Measurements from ENCODE around the gene NPTXR.

The NPTXR gene

DNA sequence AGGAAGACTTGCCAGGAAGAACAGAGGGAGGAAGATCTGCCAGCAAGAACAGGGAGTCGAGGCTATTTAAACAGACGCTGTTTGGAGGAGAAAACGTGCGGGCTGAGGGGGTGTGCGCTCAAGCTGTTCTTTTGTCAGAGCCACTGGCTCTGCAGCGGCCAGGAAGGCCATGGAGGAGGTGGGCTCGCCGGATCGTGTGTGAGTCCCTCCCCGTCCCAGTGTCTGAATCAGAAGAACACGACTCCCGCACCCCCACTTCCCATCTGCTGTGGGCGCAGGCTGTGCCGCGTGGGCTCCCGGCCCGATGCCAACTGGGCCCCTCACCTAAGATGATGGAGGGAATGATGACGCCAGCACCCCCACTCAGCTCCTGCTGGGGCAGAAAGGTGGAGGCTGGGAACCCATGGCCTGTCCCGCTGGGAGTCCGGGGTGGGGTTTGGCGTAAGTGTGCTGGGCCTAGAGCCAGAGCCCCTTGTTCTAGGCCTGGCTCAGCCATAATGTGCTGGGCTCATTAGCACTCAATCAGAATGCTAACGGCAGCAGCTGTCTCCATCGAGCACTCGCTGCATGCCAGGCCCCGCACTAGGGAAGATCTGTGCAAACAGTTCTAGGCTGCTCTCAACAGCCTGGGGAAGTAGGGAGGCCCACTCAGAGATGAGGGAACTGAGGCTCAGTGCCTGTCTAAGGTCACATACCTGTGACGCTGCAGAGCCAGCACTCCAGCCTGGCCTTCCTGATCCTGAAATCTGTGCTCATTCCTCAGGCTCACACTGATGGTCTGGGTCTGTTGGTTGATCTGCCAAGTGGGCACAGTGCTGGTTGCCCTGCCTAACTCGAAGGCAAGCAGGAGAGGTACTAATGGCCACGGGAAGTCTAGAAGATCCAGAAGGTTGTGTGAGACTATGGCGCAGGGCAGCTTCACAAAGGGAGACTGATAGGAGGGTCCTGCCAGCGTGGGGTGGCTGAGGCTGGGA, 11.5 kb downstream of the NPTXR start:
- H3K9me3 ChIP-seq (ENCODE audit: control insufficient read depth, low read length) = no peaks in the 10 kb centered on the region
- H3K36me3 ChIP-seq (ENCODE audit: control insufficient read depth, insufficient read depth, low read length) = no peaks in the 10 kb centered on the region
- no peak overlapping the region for H3K4me3 ChIP-seq (ENCODE audit: low read length)
- no peaks in the 10 kb centered on the region for H3K4me1 ChIP-seq (ENCODE audit: control insufficient read depth, insufficient read depth, low read length)
- peaks cover 4% of the 10 kb centered on the region for H3K27me3 ChIP-seq (ENCODE audit: control insufficient read depth, insufficient read depth, low read length)
- no peak overlapping the region for H3K9ac ChIP-seq (ENCODE audit: low read length)

DNA sequence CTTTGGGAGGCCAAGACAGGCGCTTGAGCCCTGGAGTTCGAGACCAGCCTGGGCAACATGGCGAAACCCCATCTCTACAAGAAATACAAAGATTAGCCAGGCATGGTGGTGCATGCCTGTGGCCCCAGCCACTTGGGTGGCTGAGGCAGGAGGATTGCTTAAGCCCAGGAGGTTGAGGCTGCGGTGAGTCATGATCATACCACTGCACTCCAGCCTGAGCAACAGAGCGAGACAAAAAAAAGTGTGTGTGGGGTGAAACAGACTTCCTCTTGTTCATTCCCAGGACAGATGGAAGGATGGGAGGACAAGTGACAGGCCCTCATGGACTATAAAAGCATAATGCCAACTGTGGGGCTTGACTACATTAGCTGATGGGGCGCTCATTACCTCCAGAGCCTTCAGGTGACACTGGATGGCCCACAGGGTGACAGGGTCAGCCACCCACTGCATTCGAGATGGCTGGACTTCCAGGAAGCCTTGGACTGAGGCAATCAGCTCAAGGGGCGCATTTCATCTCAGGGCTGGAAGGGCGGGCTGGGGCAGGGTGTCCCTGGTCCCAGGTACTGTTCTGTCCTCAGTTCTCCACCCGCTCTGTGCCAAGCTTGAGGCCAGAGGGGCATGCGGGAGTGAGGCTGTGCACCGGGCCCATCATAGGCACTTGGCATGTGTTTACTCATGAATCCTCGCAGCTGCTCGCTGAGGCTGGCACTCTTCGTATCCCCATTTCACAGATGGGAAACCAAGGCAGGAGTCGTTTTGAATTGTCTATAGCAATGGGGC, 12.5 kb downstream of the NPTXR start:
- H3K9me3 ChIP-seq (ENCODE audit: control insufficient read depth, low read length) = no peaks in the 10 kb centered on the region
- peaks cover 4% of the 10 kb centered on the region for H3K27me3 ChIP-seq (ENCODE audit: control insufficient read depth, insufficient read depth, low read length)
- H3K9ac ChIP-seq (ENCODE audit: low read length) = no peak overlapping the region
- H3K36me3 ChIP-seq (ENCODE audit: control insufficient read depth, insufficient read depth, low read length) = no peaks in the 10 kb centered on the region
- no peaks in the 10 kb centered on the region for H3K4me1 ChIP-seq (ENCODE audit: control insufficient read depth, insufficient read depth, low read length)
- no peak overlapping the region for H3K4me3 ChIP-seq (ENCODE audit: low read length)

DNA sequence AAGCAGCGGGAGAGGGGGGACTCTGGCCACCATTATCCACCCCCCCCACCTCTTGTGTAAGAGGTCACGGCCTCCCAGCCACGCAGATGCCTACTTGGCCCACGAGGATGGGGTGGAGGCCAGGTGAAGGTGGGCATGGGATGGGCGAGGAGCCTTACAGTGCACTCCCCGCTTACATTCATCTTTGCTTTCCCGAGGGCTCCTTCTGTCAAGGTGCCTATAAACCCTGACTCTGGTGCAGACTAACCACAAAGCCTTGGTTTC, 13.1 kb downstream of the NPTXR start:
- H3K4me3 ChIP-seq (ENCODE audit: low read length) = no peak overlapping the region

DNA sequence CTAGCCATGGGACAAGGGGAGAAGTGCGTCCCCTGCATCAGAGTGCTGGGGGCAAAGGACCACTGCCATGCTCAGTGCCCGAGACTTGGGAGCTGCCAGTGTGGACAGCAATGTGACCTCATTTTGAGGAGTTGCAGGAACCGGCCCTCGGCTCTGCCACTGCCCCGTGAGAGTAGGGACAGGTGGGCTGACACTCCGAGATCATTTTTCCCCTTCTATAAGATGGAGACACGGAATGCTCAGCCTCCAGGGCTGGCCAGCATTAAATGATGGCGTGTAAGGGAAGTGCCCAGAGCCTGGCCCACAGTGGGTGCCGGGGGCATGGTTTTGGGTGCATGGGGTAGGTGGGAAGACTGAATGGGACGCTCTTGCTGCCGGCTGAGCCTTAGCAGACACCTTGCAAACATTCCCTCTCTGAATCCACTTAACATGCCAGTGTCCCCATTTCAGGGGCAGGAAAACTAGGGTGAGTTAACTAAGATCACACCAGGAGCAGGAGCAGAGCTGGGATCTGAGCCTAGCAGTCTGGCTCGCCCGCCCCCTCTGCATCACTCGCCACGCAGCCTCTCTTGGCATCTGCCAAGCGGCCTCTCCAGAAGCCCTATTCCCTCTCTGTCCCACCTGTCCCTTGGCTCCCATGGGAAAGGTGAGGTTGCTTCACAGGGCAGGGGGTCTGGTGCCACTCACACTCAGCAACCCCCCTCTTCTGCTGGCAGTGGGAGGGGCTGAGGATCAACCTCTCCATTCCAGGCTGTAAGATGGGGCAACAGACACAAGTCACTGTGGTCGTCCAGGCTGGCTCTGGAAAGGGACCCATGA, 13.6 kb downstream of the NPTXR start:
- no peaks in the 10 kb centered on the region for H3K4me1 ChIP-seq (ENCODE audit: control insufficient read depth, insufficient read depth, low read length)
- peaks cover 2% of the 10 kb centered on the region for H3K27me3 ChIP-seq (ENCODE audit: control insufficient read depth, insufficient read depth, low read length)
- H3K9ac ChIP-seq (ENCODE audit: low read length) = no peak overlapping the region
- no peaks in the 10 kb centered on the region for H3K36me3 ChIP-seq (ENCODE audit: control insufficient read depth, insufficient read depth, low read length)
- H3K4me3 ChIP-seq (ENCODE audit: low read length) = no peak overlapping the region
- no peaks in the 10 kb centered on the region for H3K9me3 ChIP-seq (ENCODE audit: control insufficient read depth, low read length)

More for the DNA sequence above, 13.1 kb downstream of the NPTXR start:
- Histone ChIP-seq H3K27me3 (ENCODE audit: control insufficient read depth, insufficient read depth, low read length) (peaks cover 4% of the 10 kb centered on the region), H3K36me3 (ENCODE audit: control insufficient read depth, insufficient read depth, low read length) (no peaks in the 10 kb centered on the region), H3K4me1 (ENCODE audit: control insufficient read depth, insufficient read depth, low read length) (no peaks in the 10 kb centered on the region), H3K9me3 (ENCODE audit: control insufficient read depth, low read length) (no peaks in the 10 kb centered on the region), H3K9ac (ENCODE audit: low read length) (no peak overlapping the region)

DNA sequence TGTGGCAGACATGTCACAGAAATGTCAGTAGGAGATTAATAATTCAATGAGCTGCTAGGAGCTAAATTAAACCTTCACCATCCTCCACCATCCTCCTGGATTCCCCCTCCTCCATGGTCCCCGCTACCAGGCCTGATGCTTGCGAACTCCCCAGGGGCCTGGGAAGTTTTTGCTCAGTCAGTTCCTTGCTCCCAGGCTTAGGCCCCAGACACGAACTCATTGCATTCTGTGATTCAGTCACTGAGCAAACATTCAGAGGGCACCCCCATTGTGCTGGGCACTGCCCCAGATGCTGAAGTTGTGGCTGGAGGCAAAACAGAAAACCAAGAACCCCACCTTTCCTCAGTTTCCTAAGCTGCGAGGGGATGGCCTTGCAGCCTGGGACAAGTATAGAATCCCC, 14.3 kb downstream of the NPTXR start:
- no peaks in the 10 kb centered on the region for H3K4me1 ChIP-seq (ENCODE audit: control insufficient read depth, insufficient read depth, low read length)
- no peak overlapping the region for H3K4me3 ChIP-seq (ENCODE audit: low read length)

DNA sequence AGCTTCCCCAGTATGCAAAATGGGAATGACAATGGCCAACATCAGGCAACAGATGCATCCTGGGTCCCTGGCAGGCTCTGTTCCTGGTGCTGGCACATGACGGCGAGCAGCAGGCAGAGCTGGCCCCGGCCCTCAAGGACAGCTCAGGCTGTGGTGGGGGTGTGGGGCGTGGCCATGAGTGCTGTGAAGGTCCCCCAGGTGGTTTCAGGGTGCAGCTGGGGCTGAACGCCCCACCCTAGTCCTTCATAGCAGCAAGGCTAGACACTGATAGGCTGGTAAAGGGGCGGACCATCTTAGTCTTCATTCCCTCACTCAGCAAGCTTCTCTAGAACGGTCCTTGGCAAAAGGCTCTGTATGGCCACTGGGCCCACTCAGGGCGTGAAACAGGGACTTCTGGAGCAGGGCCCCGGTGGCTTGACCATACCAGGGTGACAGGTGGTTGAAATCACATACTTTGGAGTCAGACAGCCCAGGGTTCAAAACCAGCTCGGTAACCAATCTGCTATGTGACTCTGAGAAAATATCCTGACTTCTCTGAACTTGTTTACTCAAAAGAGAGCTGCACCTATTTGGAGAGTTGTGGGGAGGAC, 15.1 kb downstream of the NPTXR start:
- Histone ChIP-seq H3K4me1 (ENCODE audit: control insufficient read depth, insufficient read depth, low read length) (no peaks in the 10 kb centered on the region), H3K9me3 (ENCODE audit: control insufficient read depth, low read length) (no peaks in the 10 kb centered on the region), H3K27me3 (ENCODE audit: control insufficient read depth, insufficient read depth, low read length) (no peaks in the 10 kb centered on the region), H3K9ac (ENCODE audit: low read length) (no peak overlapping the region), H3K36me3 (ENCODE audit: control insufficient read depth, insufficient read depth, low read length) (no peaks in the 10 kb centered on the region), H3K4me3 (ENCODE audit: low read length) (no peak overlapping the region)

More for the DNA sequence above, 14.3 kb downstream of the NPTXR start:
- Histone ChIP-seq H3K27me3 (ENCODE audit: control insufficient read depth, insufficient read depth, low read length) (no peaks in the 10 kb centered on the region), H3K9me3 (ENCODE audit: control insufficient read depth, low read length) (no peaks in the 10 kb centered on the region), H3K9ac (ENCODE audit: low read length) (no peak overlapping the region), H3K36me3 (ENCODE audit: control insufficient read depth, insufficient read depth, low read length) (no peaks in the 10 kb centered on the region)

DNA sequence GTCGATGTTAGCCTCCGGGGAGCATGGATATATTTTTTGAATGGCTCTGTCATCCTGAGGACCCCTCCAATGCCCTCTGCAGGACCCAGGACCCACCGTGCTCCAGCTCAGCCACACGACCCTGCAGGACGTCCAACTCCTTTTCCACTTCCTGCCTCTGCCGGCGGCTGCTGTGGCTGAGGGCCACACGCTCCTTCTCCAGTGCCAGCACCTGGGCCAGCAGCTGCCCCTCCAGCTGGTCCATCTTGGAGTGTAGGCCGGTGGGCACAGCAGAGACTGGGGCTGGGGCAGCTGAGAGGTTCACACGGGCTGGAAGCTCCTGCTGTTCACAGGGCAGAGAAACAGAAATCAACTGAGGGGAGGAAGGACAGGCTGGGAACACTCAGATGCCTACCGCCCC, 15.6 kb downstream of the NPTXR start:
- H3K4me3 ChIP-seq (ENCODE audit: low read length) = no peak overlapping the region
- no peaks in the 10 kb centered on the region for H3K27me3 ChIP-seq (ENCODE audit: control insufficient read depth, insufficient read depth, low read length)
- H3K9me3 ChIP-seq (ENCODE audit: control insufficient read depth, low read length) = no peaks in the 10 kb centered on the region
- no peak overlapping the region for H3K9ac ChIP-seq (ENCODE audit: low read length)
- no peaks in the 10 kb centered on the region for H3K36me3 ChIP-seq (ENCODE audit: control insufficient read depth, insufficient read depth, low read length)
- H3K4me1 ChIP-seq (ENCODE audit: control insufficient read depth, insufficient read depth, low read length) = no peaks in the 10 kb centered on the region

DNA sequence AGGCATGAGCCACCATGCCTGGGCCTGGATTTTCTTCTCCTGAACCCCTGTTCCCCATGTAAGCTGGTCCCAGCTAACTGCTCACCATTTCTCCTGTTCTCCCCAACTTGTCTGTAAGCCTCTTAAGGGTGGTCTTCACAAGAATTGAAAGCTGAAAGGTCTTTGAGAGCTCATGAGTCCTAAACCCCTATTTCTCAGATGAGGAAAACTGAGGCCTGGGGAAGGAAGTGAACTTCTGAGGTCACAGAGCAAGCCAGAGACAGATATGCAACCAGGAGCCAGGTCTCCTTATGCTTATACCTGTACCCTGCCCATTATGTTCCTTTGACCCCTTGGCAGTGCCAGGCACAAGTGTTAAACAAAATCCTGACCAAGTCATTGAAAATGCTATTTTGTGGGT, 16.3 kb downstream of the NPTXR start:
- no peak overlapping the region for H3K9ac ChIP-seq (ENCODE audit: low read length)
- no peaks in the 10 kb centered on the region for H3K9me3 ChIP-seq (ENCODE audit: control insufficient read depth, low read length)
- no peaks in the 10 kb centered on the region for H3K4me1 ChIP-seq (ENCODE audit: control insufficient read depth, insufficient read depth, low read length)
- no peak overlapping the region for H3K4me3 ChIP-seq (ENCODE audit: low read length)
- H3K36me3 ChIP-seq (ENCODE audit: control insufficient read depth, insufficient read depth, low read length) = no peaks in the 10 kb centered on the region
- no peaks in the 10 kb centered on the region for H3K27me3 ChIP-seq (ENCODE audit: control insufficient read depth, insufficient read depth, low read length)

DNA sequence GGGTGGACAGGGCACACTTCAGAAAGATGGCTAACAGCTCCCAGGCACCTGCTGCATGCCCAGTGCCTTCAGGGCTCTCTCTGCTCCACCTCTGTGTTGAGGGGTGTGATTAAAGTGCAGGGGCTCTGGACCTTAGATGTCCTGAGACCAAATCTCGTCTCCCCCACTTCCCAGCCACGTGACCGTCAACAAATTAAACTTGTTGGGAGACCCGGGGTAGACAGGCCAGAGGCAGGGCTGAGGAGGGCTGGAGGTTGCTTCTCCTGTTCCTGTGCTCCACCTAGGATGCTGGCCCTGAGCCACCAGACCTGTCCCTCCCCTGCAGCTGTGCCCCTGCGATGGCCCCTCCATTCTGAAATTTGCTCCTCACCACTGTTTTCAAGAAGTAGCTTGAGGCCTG, 17.0 kb downstream of the NPTXR start:
- Histone ChIP-seq H3K36me3 (ENCODE audit: control insufficient read depth, insufficient read depth, low read length) (no peaks in the 10 kb centered on the region), H3K9me3 (ENCODE audit: control insufficient read depth, low read length) (no peaks in the 10 kb centered on the region), H3K4me3 (ENCODE audit: low read length) (no peak overlapping the region), H3K9ac (ENCODE audit: low read length) (no peak overlapping the region), H3K4me1 (ENCODE audit: control insufficient read depth, insufficient read depth, low read length) (no peaks in the 10 kb centered on the region), H3K27me3 (ENCODE audit: control insufficient read depth, insufficient read depth, low read length) (no peaks in the 10 kb centered on the region)

DNA sequence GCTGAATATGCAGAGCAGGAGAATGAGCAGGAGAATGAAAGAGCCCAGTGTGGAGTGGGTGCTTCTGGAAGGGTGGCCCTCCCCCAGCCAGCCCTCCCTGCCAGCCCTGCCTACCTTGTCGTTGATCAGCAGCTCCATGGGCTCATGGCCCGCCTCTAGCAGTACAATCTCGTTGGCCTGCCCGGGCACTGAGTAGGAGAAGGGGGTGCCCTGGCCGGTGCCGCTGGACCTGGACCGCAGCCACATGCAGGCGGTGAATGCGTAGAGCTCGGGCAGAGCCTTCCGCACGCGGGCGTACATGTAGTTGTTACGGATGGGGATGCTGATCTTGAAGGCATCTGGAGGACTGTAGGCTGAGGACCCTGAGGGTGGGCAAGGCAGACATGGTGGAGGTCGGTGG, 17.4 kb downstream of the NPTXR start:
- H3K27me3 ChIP-seq (ENCODE audit: control insufficient read depth, insufficient read depth, low read length) = no peaks in the 10 kb centered on the region
- H3K4me1 ChIP-seq (ENCODE audit: control insufficient read depth, insufficient read depth, low read length) = no peaks in the 10 kb centered on the region
- no peak overlapping the region for H3K4me3 ChIP-seq (ENCODE audit: low read length)
- no peak overlapping the region for H3K9ac ChIP-seq (ENCODE audit: low read length)
- H3K36me3 ChIP-seq (ENCODE audit: control insufficient read depth, insufficient read depth, low read length) = no peaks in the 10 kb centered on the region
- H3K9me3 ChIP-seq (ENCODE audit: control insufficient read depth, low read length) = no peaks in the 10 kb centered on the region

DNA sequence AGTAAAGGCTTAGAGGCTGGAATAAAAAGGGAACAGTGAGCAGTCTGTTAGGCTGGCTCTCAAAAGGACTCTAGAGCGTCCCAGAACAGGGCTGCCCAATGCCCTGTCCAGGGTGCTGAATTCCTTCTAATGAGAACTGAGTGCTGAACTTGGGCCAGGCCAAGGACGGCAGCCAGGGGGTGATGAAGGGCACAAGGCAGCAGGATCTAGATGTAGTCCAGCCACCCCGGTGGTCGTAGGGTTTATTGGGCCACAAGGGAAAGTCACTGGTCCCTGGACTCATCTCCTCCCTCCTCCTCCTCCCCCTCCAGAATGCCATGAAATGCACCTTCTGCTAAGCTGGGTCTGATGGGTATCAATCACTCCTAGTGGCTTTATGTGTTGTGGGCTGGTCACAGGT, 19.2 kb downstream of the NPTXR start:
- no peak overlapping the region for H3K4me3 ChIP-seq (ENCODE audit: low read length)
- no peaks in the 10 kb centered on the region for H3K9me3 ChIP-seq (ENCODE audit: control insufficient read depth, low read length)
- no peaks in the 10 kb centered on the region for H3K36me3 ChIP-seq (ENCODE audit: control insufficient read depth, insufficient read depth, low read length)
- no peak overlapping the region for H3K9ac ChIP-seq (ENCODE audit: low read length)
- no peaks in the 10 kb centered on the region for H3K27me3 ChIP-seq (ENCODE audit: control insufficient read depth, insufficient read depth, low read length)
- no peaks in the 10 kb centered on the region for H3K4me1 ChIP-seq (ENCODE audit: control insufficient read depth, insufficient read depth, low read length)

All from mucosa of stomach (tissue), 1 donor.